OCI-M1 (cell line): ENCODE measurements around the gene FAT2.

Experiments
- DNase-seq: peaks from one replicate; lab custom pipeline; 2025; lab: John Stamatoyannopoulos, UW

Gene FAT2

DNA sequence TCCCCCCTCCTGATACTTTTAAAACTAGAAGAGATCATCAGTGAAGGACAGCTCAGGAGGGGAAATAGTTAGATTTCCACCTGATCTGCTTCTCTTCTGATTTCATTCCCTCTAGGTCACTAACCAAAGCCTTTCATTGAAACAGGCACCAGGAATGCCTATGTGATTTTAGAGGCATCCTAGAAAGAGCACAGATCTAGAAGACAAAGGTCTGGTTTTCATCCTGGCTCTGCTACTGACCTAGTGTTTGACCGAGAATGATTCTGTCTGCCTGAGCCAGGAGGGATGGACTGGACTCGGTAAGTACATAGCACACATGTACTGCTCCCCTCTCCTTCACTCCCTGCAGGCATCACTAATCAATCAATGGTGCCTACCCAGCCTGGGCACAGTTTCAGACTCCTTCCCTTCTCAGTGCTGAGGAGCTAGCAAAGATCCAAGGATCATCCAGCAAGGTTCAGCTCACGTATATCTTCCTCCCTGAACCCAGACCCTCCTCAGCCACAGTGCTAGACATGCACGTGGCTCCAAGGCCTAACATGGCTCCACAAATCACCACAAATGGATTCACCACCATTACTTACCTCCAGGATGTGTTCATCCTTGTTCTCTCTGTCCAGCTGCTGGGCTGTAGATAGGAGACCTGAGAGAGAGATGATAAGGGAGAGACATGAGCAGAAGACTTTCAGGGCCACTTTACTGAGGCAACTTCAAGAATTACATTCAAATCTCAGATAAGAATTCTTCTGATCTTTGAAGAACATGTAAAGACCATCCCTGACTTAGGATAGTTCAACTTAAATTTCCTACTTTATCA, 35.2 kb downstream of the FAT2 start:
- peak; percentile 31 for DNase-seq

- DNase-seq, result no peak
These were observed 37.4 kb downstream of the FAT2 start for GRCh38 chr5:151553695-151554094.

GRCh38 chr5:151553130-151553670, 37.9 kb downstream of the FAT2 start:
- DNase-seq, result no peak

GRCh38 chr5:151551985-151552384, 39.1 kb downstream of the FAT2 start:
- no peak for DNase-seq

- DNase-seq, result no peak
These were observed 41.0 kb downstream of the FAT2 start for GRCh38 chr5:151550146-151550545.

DNA sequence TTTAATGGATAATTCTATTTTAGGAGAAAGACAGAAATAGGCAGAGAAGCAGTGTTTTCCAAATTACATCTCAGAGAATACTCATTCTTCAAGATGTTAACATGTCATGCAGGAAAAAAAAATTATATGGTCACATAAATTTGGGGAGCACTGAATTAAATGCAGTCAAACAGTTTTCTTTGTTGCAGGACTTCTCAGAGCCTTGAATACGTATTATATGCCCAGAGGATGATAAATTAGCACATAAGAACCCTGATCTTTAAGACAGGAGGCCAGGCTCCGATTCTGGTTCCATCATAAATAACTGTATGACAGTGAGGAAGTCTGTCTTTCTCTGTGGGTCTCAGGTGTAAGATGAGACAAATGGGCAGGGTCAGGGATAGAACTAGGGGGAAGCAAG, 41.4 kb downstream of the FAT2 start:
- no peak for DNase-seq

DNA sequence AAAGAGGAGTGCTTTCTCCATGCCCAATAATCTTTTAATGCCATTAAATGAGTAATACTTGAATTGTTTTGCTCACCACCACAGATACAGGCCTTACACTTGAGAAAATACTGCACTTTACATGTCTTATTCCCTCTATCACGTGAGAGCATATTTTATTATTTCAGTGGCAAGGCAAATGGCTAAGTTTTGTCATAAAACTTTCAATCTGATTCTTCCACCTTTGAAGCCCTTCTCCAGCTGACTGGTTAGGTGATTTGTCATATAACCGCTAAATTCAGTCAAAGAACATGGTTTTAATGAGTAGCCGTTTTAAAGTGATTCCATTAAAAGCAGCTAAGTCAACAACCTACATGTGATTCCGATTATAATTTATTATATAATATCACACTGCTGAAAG, 43.8 kb downstream of the FAT2 start:
- no peak for DNase-seq

DNA sequence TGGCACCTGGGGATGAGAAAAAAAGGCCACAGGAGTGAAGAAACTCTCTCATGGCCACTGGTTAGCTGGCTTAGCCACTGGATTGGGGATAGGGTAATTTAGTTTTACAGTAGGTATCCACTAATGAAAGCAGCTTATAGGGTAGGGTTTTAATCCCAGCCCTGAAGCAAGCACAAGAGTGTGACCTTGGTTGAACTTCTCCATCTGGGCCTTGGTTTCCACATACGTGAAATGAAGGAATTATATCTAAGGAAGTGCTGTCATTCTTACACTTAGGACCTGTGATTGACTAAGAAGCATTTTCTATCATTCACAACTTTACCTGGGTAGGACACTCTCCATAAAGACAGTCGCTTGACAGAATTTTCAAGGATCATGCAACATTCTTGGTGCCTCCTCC, 49.6 kb downstream of the FAT2 start:
- no peak for DNase-seq
